ENCODE data around the gene STYXL2.

The STYXL2 gene

GRCh38 chr1:167136806-167137205 lies 42.9 kb downstream of the STYXL2 start:
- DNase-seq (ENCODE audit: low spot score): no peak

GRCh38 chr1:167137332-167137781 lies 43.5 kb downstream of the STYXL2 start:
- no peak for DNase-seq (ENCODE audit: low spot score)

- DNase-seq (ENCODE audit: low spot score): no peak
These were observed 44.1 kb downstream of the STYXL2 start for GRCh38 chr1:167137793-167138510.

GRCh38 chr1:167138703-167139102 lies 44.8 kb downstream of the STYXL2 start:
- no peak for DNase-seq (ENCODE audit: low spot score)

- DNase-seq (ENCODE audit: low spot score): no peak
These were observed 48.1 kb downstream of the STYXL2 start for GRCh38 chr1:167141963-167142362.

Data from HuH-7 (cell line).